SK-N-MC (cell line): ENCODE data around the gene SCN11A.

ENCODE experiments used
- FOXP2 ChIP-seq: optimal IDR thresholded peaks from 2 replicates; pipeline ENCODE3; 2011; ENCODE audit warnings: mild to moderate bottlenecking, moderate library complexity; ENCODE audit not compliant: insufficient read depth; ENCODE audit errors: extremely low read length, control extremely low read depth
- POLR2AphosphoS5 ChIP-seq: IDR thresholded peaks from 2 replicates; pipeline ENCODE4 v1.6.1; 2012; ENCODE audit warnings: mild to moderate bottlenecking, low read depth, low read length, borderline replicate concordance

- no peak for TF ChIP-seq FOXP2
- TF ChIP-seq POLR2AphosphoS5: no peak
These were observed 30.7 kb downstream of the SCN11A start for GRCh38 chr3:39021029-39021428.
